Endothelial cell of umbilical vein (primary cell): ENCODE data around the gene SPAG9. TPM values are rescaled to one million over a fixed set of nuclear protein-coding genes. Genes with fewer than 3 reads are reported as not detected.

Source experiments
- BruUV-seq: library from RNA; stranded (reverse); fragments of 400-500 nt; replicated peaks from 2 replicates; lab custom pipeline; 2021; lab: Mats Ljungman, UMichigan
- CTCF ChIA-PET: fragments of 300-600, 350-600 bp; sonication (Branson Sonifier 250); formaldehyde crosslinking; loops from one replicate; lab custom pipeline; 2021; ENCODE audit warnings: antibody characterized with exemption, inconsistent platforms; lab: Charles Lee
- POLR2A ChIA-PET: fragments of 300-600, 350-600 bp; sonication (Branson Sonifier 250); formaldehyde crosslinking; loops from one replicate; lab custom pipeline; 2021; ENCODE audit warnings: antibody characterized with exemption, inconsistent platforms; lab: Charles Lee
- DNase-seq: peaks from one replicate; pipeline ENCODE4 v3.0.0-alpha.2; 2011; ENCODE audit warnings: low read depth, low spot score
- FAIRE-seq: peaks from 2 replicates; lab custom pipeline; 2011; peaks lifted over from hg19 to GRCh38; lab: Jason Lieb, UNC
- H2AFZ ChIP-seq: 2 replicates; pipeline ENCODE4 v1.6.0; 2012; ENCODE audit warnings: low read depth, low read length, control low read depth, inconsistent platforms
- H3K27ac ChIP-seq: 2 replicates; pipeline ENCODE4 v1.5.1; 2011; ENCODE audit warnings: low read depth, mild to moderate bottlenecking, control low read depth, low read length, moderate library complexity; ENCODE audit not compliant: insufficient read depth
- H3K27me3 ChIP-seq, 2 experiments: 2 replicates each; pipeline versions ENCODE4 v1.6.0 to v1.6.1; 2011; ENCODE audit warnings: low read length in 2 of 2, mixed read lengths in 1 of 2; ENCODE audit not compliant: control insufficient read depth in 2 of 2, insufficient read depth in 2 of 2
- H3K36me3 ChIP-seq, 2 experiments: 2 replicates in 1 of 2; 3 replicates in 1 of 2; pipeline ENCODE4 v1.5.1; 2011; ENCODE audit warnings: low read length in 2 of 2, mild to moderate bottlenecking in 1 of 2, moderate library complexity in 1 of 2; ENCODE audit not compliant: control insufficient read depth in 2 of 2, insufficient read depth in 2 of 2; ENCODE audit errors: extremely low read depth in 1 of 2
- H3K4me1 ChIP-seq: 3 replicates; pipeline ENCODE4 v1.5.1; 2011; ENCODE audit warnings: mild to moderate bottlenecking, low read length; ENCODE audit not compliant: control insufficient read depth, insufficient read depth; ENCODE audit errors: extremely low read depth
- H3K4me2 ChIP-seq: 2 replicates; pipeline ENCODE4 v1.6.1; 2011; ENCODE audit warnings: low read length, control low read depth, mixed read lengths; ENCODE audit not compliant: insufficient read depth
- H3K4me3 ChIP-seq, 3 experiments: fragments of 200-600 bp in 1 of 3; sonication (generic), shearing (Covaris generic) in 1 of 3; replicated peaks in 1 of 3; 2 replicates each; pipeline ENCODE4 v1.5.1; 2011 to 2016; ENCODE audit warnings: control low read depth in 3 of 3, low read length in 3 of 3, mild to moderate bottlenecking in 2 of 3, inconsistent platforms in 1 of 3, low read depth in 1 of 3, moderate library complexity in 1 of 3; ENCODE audit not compliant: insufficient read depth in 1 of 3
- H3K79me2 ChIP-seq: 2 replicates; pipeline ENCODE4 v1.6.0; 2012; ENCODE audit warnings: low read length, inconsistent platforms; ENCODE audit not compliant: control insufficient read depth, insufficient read depth
- H3K9ac ChIP-seq: replicated peaks from 2 replicates; pipeline ENCODE3; 2011; ENCODE audit warnings: low read length, control low read depth; ENCODE audit not compliant: insufficient read depth; ENCODE audit errors: extremely low read depth
- H3K9me1 ChIP-seq: replicated peaks from 3 replicates; pipeline ENCODE4 v1.6.0; 2011; ENCODE audit warnings: mild to moderate bottlenecking, low read length; ENCODE audit not compliant: control insufficient read depth, insufficient read depth; ENCODE audit errors: extremely low read depth
- H3K9me3 ChIP-seq: replicated peaks from 2 replicates; pipeline ENCODE4 v1.5.1; 2012; ENCODE audit warnings: low read length, inconsistent platforms; ENCODE audit not compliant: control insufficient read depth, insufficient read depth
- H4K20me1 ChIP-seq: replicated peaks from 2 replicates; pipeline ENCODE3; 2011; ENCODE audit warnings: mild to moderate bottlenecking, low read length; ENCODE audit not compliant: control insufficient read depth, insufficient read depth; ENCODE audit errors: extremely low read depth
- CTCF ChIP-seq, 2 donors: IDR thresholded peaks; 1 replicate in 1 of 2; 2 replicates in 1 of 2; pipeline ENCODE4 v1.5.1; 2011; ENCODE audit warnings: low read length in 2 of 2, mild to moderate bottlenecking in 2 of 2, moderate library complexity in 2 of 2, control low read depth in 1 of 2, inconsistent platforms in 1 of 2, low read depth in 1 of 2; ENCODE audit not compliant: insufficient read depth in 1 of 2; ENCODE audit errors: extremely low read depth in 1 of 2
- EZH2 ChIP-seq: IDR thresholded peaks from 2 replicates; pipeline ENCODE4 v1.6.1; 2012; ENCODE audit warnings: borderline replicate concordance, low read depth, mild to moderate bottlenecking, moderate library complexity, low read length, inconsistent platforms; ENCODE audit not compliant: severe bottlenecking
- FOS ChIP-seq: IDR thresholded peaks from 2 replicates; pipeline ENCODE4 v1.6.1; 2011; ENCODE audit warnings: mild to moderate bottlenecking, low read length, moderate library complexity, borderline replicate concordance; ENCODE audit not compliant: insufficient read depth
- GATA2 ChIP-seq: IDR thresholded peaks from 2 replicates; pipeline ENCODE4 v1.7.0; 2011; ENCODE audit warnings: low read depth, mild to moderate bottlenecking, moderate library complexity, mixed read lengths, low read length; ENCODE audit not compliant: insufficient read length, insufficient read depth
- JUN ChIP-seq: IDR thresholded peaks from 2 replicates; pipeline ENCODE4 v1.6.1; 2011; ENCODE audit warnings: borderline replicate concordance, low read depth; ENCODE audit not compliant: insufficient read length, insufficient read depth
- MAX ChIP-seq: IDR thresholded peaks from 2 replicates; pipeline ENCODE4 v1.6.1; 2011; ENCODE audit not compliant: insufficient read depth, insufficient read length
- MYC ChIP-seq: IDR thresholded peaks from one replicate; pipeline ENCODE4 v1.6.1; 2011; ENCODE audit warnings: mild to moderate bottlenecking, low read depth, low read length
- POLR2A ChIP-seq: IDR thresholded peaks from 2 replicates; pipeline ENCODE4 v1.6.1; 2012; ENCODE audit warnings: low read depth, mild to moderate bottlenecking, control low read depth, low read length
- POLR2AphosphoS5 ChIP-seq: IDR thresholded peaks from 2 replicates; pipeline ENCODE4 v1.6.1; 2012; ENCODE audit warnings: low read depth, mild to moderate bottlenecking, control low read depth, low read length, moderate library complexity; ENCODE audit not compliant: insufficient read depth
- dilution Hi-C: fragments of 300-500 bp; cut with MboI; formaldehyde crosslinking; loops from one replicate; pipeline ENCODE4 v1.15.0; 2019; ENCODE audit warnings: low sequenced_read_pairs; ENCODE audit not compliant: extremely low pct_ligation_motif_present
- intact Hi-C: fragments of 100-400 bp; cut with micrococcal nuclease; formaldehyde crosslinking; loops from one replicate; pipeline ENCODE4 v1.10.0; 2022
- polyA plus RNA-seq, 4 experiments: library from polyadenylated mRNA; depleted of rRNA in 3 of 4; stranded (reverse) in 3 of 4; unstranded in 1 of 4; fragments of >200 nt; gene quantifications; 2 replicates each; pipeline versions ENCODE4 v1.2.1 to v1.2.3, GENCODE V29; 2011 to 2012; ENCODE audit warnings: missing spikeins in 1 of 4
- total RNA-seq: library from RNA; stranded (reverse); gene quantifications from 2 replicates; pipeline ENCODE4 v1.2.3, GENCODE V29; 2021

The SPAG9 gene
- total and polyA plus RNA-seq, 2 donors (not counting 3 experiments of a cell fraction or from before 2014, with no cell fraction given), result 16.5 to 75.0 TPM

- Histone ChIP-seq H2AFZ (no peak overlapping the region), H3K4me1 (peaks cover 3% of the 10 kb centered on the region), H3K27me3 (no peaks in the 10 kb centered on the region), H4K20me1 (no peaks in the 10 kb centered on the region), H3K9me3 (no peaks in the 10 kb centered on the region), H3K4me2 (no peak overlapping the region), H3K27ac (no peak overlapping the region), H3K36me3 (no peaks in the 10 kb centered on the region), H3K4me3 (no peak overlapping the region), H3K9ac (no peak overlapping the region), H3K9me1 (no peaks in the 10 kb centered on the region), H3K79me2 (no peaks in the 10 kb centered on the region)
- TF ChIP-seq MYC, result no peak
- no peak for TF ChIP-seq JUN
- no peak for TF ChIP-seq FOS
- TF ChIP-seq CTCF (IDR thresholded peaks at IDR 0.05; ENCODE audit: extremely low read depth in 1 of 2, insufficient read depth in 1 of 2, low read depth in 1 of 2, low read length in 2 of 2), result no peak
- TF ChIP-seq POLR2A, result no peak
- FAIRE-seq (peak; percentile 72), DNase-seq (peak; percentile 68)
- dilution Hi-C loops (no loop called here), intact Hi-C loops (no loop called here)
- POLR2A ChIA-PET, result no interaction called here
- no TSS peak for BruUV-seq
- CTCF ChIA-PET, result interaction anchor here (0.7 to 2.5 kb wide), 5 partner anchors 9 to 35 kb away, joined by 3 to 10 read pairs (median 10); no protein-coding TSS in a partner anchor
Measured at GRCh38 chr17:51035431-51035830, 85.2 kb downstream of the SPAG9 start.

GRCh38 chr17:51034800-51035199 lies 85.9 kb downstream of the SPAG9 start:
- Histone ChIP-seq H3K4me1 (peaks cover 3% of the 10 kb centered on the region), H3K9me3 (no peaks in the 10 kb centered on the region), H3K79me2 (no peaks in the 10 kb centered on the region), H3K9me1 (no peaks in the 10 kb centered on the region), H3K4me2 (no peak overlapping the region), H3K36me3 (no peaks in the 10 kb centered on the region), H3K27ac (no peak overlapping the region), H3K27me3 (no peaks in the 10 kb centered on the region), H3K9ac (no peak overlapping the region), H2AFZ (no peak overlapping the region), H3K4me3 (no peak overlapping the region), H4K20me1 (no peaks in the 10 kb centered on the region)
- TF ChIP-seq CTCF (IDR thresholded peaks at IDR 0.05; ENCODE audit: extremely low read depth in 1 of 2, insufficient read depth in 1 of 2, low read depth in 1 of 2, low read length in 2 of 2) (no peak), MYC (no peak), EZH2 (no peak), POLR2AphosphoS5 (no peak), GATA2 (no peak), JUN (no peak), FOS (no peak), MAX (no peak), POLR2A (no peak)
- ChIA-PET CTCF (interaction anchor here (1.3 to 1.5 kb wide), 2 partner anchors 12 to 22 kb away, joined by 10 read pairs; no protein-coding TSS in a partner anchor), POLR2A (no interaction called here)
- dilution Hi-C loops (no loop called here), intact Hi-C loops (no loop called here)
- FAIRE-seq (no peak), DNase-seq (no peak)
- BruUV-seq, result no TSS peak
